Lower leg skin (tissue), 3 donors: ENCODE measurements around the gene MFNG.

ENCODE experiments used
- POLR2A ChIP-seq, 2 donors: fragments of 450-650 bp; IDR thresholded peaks; one replicate each; pipeline ENCODE4 v1.6.1; 2016 to 2017; ENCODE audit warnings: antibody characterized with exemption in 2 of 2, mild to moderate bottlenecking in 1 of 2, moderate library complexity in 1 of 2
- TF ChIP-seq, protein P1 (sequence below), 3 donors: fragments of 450-650 bp; IDR thresholded peaks; one replicate each; pipeline ENCODE4 v1.5.1; 2016; ENCODE audit warnings: antibody characterized with exemption in 3 of 3, mild to moderate bottlenecking in 3 of 3, moderate library complexity in 2 of 3

DNA sequence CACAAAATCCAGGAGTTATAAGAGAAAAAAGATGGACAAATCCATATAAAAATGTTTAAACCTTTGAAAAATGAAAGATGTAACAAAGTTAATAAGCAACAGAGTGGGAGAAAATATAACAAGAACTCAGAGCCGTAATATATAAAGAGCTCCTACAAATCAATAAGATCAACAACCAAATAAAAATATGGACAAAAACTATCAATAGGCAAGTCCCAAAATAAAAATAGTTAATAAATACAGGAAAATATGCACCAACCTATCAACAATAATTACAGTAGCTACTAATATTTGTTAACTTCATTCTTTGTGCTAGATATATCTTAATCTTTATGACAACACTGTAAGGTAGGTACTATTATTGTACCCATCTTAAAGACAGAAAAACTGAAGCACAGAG is 30.3 kb upstream of the MFNG start:
- TF ChIP-seq, protein P1, sequence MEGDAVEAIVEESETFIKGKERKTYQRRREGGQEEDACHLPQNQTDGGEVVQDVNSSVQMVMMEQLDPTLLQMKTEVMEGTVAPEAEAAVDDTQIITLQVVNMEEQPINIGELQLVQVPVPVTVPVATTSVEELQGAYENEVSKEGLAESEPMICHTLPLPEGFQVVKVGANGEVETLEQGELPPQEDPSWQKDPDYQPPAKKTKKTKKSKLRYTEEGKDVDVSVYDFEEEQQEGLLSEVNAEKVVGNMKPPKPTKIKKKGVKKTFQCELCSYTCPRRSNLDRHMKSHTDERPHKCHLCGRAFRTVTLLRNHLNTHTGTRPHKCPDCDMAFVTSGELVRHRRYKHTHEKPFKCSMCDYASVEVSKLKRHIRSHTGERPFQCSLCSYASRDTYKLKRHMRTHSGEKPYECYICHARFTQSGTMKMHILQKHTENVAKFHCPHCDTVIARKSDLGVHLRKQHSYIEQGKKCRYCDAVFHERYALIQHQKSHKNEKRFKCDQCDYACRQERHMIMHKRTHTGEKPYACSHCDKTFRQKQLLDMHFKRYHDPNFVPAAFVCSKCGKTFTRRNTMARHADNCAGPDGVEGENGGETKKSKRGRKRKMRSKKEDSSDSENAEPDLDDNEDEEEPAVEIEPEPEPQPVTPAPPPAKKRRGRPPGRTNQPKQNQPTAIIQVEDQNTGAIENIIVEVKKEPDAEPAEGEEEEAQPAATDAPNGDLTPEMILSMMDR (IDR thresholded peaks at IDR 0.05) = no peak
- TF ChIP-seq POLR2A (IDR thresholded peaks at IDR 0.05) = no peak
